Tibial nerve (tissue), 4 donors: ENCODE results near the gene DUSP19. TPM values are rescaled to one million over a fixed set of nuclear protein-coding genes. Genes with fewer than 3 reads are reported as not detected.

ENCODE experiments used
- DNase-seq, 2 donors: peaks; one replicate each; pipeline ENCODE4 v3.0.0-alpha.2; 2019; ENCODE audit warnings: low spot score in 2 of 2
- H3K27ac ChIP-seq, 4 donors: fragments of 200-600 bp; sonication (generic) in 3 of 4; one replicate each; pipeline ENCODE4 v1.5.1; 2017 to 2019; ENCODE audit warnings: mild to moderate bottlenecking in 1 of 4
- H3K27me3 ChIP-seq, 2 donors: fragments of 200-600 bp; sonication (generic) in 1 of 2; one replicate each; pipeline versions ENCODE4 v1.5.1 to v1.6.0; 2017 to 2019
- H3K36me3 ChIP-seq, 3 donors: fragments of 200-600 bp; sonication (generic); one replicate each; pipeline ENCODE4 v1.5.1; 2018 to 2019
- H3K4me1 ChIP-seq, 4 donors: fragments of 200-600 bp; sonication (generic) in 3 of 4; one replicate each; pipeline ENCODE4 v1.5.1; 2017 to 2019
- H3K4me3 ChIP-seq, 4 donors: fragments of 200-600 bp; sonication (generic) in 3 of 4; one replicate each; pipeline ENCODE4 v1.5.1; 2017 to 2019; ENCODE audit warnings: mild to moderate bottlenecking in 1 of 4, moderate library complexity in 1 of 4
- H3K9me3 ChIP-seq, 4 donors: fragments of 200-600 bp; sonication (generic) in 3 of 4; one replicate each; pipeline ENCODE4 v1.5.1; 2017 to 2019
- EP300 ChIP-seq, 2 donors: sonication (generic); formaldehyde crosslinking; IDR thresholded peaks; one replicate each; pipeline ENCODE4 v1.6.1; 2017; ENCODE audit warnings: antibody characterized with exemption in 2 of 2, mild to moderate bottlenecking in 1 of 2
- POLR2A ChIP-seq, 2 donors: fragments of 450-650 bp; IDR thresholded peaks; one replicate each; pipeline ENCODE4 v1.6.1; 2017; ENCODE audit warnings: antibody characterized with exemption in 2 of 2, mild to moderate bottlenecking in 2 of 2, moderate library complexity in 2 of 2
- WGBS, 2 donors: methylation state at CpG; one replicate each; pipeline ENCODE4 v1.1.5; 2018; 5-methylcytosine and 5-hydroxymethylcytosine counted together
- total RNA-seq, 4 donors: library from RNA; depleted of rRNA; stranded (reverse); fragments of >200 nt; gene quantifications; one replicate each; pipeline ENCODE4 v1.1.0, GENCODE V29; 2016
- TF ChIP-seq, protein P1 (sequence below), 5 experiments: fragments of 200-600 bp in 3 of 5; fragments of 450-650 bp in 2 of 5; sonication (generic) in 3 of 5; IDR thresholded peaks; one replicate each; pipeline ENCODE4 v1.5.1; 2016 to 2019; ENCODE audit warnings: antibody characterized with exemption in 5 of 5, mild to moderate bottlenecking in 3 of 5, moderate library complexity in 2 of 5

DUSP19 gene
- total RNA-seq, 4 donors from 2014 or later = 0.90 to 3.1 (median 2.0) TPM

DNA sequence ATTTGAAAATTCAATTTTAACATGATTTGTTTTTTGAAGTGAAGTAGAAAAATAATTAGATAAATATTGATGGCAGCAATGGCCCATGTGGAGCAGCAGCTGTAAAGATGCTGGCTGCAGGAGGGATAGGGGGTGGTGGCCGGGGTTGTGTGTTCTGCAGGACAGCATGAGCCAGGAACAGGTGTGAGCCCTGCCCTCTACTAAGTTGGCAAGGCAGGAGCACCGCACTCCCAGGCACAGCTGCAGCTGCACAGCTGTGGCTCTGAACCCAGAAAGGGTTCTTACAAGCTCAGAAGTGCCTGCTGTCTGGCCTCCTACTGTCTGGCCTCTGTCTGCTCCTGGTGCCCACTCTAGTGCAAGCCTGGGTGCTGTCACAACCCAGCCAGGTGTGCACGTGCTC, 10.0 kb upstream of the DUSP19 start:
- Histone ChIP-seq H3K27ac (no peak overlapping the region), H3K36me3 (no peaks in the 10 kb centered on the region), H3K9me3 (no peaks in the 10 kb centered on the region), H3K4me3 (no peak overlapping the region), H3K4me1 (no peaks in the 10 kb centered on the region), H3K27me3 (no peaks in the 10 kb centered on the region)
- no peak for TF ChIP-seq POLR2A (IDR thresholded peaks at IDR 0.05)
- TF ChIP-seq EP300 (IDR thresholded peaks at IDR 0.05) = no peak
- TF ChIP-seq, protein P1, sequence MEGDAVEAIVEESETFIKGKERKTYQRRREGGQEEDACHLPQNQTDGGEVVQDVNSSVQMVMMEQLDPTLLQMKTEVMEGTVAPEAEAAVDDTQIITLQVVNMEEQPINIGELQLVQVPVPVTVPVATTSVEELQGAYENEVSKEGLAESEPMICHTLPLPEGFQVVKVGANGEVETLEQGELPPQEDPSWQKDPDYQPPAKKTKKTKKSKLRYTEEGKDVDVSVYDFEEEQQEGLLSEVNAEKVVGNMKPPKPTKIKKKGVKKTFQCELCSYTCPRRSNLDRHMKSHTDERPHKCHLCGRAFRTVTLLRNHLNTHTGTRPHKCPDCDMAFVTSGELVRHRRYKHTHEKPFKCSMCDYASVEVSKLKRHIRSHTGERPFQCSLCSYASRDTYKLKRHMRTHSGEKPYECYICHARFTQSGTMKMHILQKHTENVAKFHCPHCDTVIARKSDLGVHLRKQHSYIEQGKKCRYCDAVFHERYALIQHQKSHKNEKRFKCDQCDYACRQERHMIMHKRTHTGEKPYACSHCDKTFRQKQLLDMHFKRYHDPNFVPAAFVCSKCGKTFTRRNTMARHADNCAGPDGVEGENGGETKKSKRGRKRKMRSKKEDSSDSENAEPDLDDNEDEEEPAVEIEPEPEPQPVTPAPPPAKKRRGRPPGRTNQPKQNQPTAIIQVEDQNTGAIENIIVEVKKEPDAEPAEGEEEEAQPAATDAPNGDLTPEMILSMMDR (IDR thresholded peaks at IDR 0.05) = no peak
- WGBS, 2 donors = 74 to 84% methylated on average over 3 of the region's 3 CpGs
- DNase-seq = no peak

DNA sequence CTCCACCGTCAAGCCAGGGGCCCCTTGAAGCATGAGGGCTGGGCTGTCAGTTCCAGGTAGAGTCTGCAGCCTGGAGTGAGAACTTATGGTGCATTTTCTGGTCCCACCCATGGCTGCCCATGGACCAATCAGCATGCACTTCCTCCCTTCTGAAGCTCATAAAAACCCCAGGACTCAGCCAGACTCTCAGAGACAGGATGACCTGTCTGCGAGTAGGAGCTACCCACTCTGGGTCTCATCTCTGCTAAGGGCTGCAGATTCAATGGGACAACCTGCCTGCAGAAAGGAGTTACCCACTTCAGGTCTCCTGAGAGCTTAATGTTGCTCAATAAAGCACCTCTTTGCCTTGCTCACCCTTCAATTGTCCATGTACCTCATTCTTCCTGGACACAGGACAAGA, 9.4 kb upstream of the DUSP19 start:
- no peak overlapping the region for H3K4me3 ChIP-seq
- no peak overlapping the region for H3K27ac ChIP-seq
- no peaks in the 10 kb centered on the region for H3K27me3 ChIP-seq
- 76 to 100% methylated on average over 1 to 2 of the region's 2 CpGs for WGBS, 2 donors
- no peaks in the 10 kb centered on the region for H3K9me3 ChIP-seq
- H3K36me3 ChIP-seq = no peaks in the 10 kb centered on the region
- DNase-seq = no peak
- no peaks in the 10 kb centered on the region for H3K4me1 ChIP-seq
- TF ChIP-seq, protein P1 (IDR thresholded peaks at IDR 0.05) = no peak
- TF ChIP-seq EP300 (IDR thresholded peaks at IDR 0.05) = no peak
- no peak for TF ChIP-seq POLR2A (IDR thresholded peaks at IDR 0.05)

DNA sequence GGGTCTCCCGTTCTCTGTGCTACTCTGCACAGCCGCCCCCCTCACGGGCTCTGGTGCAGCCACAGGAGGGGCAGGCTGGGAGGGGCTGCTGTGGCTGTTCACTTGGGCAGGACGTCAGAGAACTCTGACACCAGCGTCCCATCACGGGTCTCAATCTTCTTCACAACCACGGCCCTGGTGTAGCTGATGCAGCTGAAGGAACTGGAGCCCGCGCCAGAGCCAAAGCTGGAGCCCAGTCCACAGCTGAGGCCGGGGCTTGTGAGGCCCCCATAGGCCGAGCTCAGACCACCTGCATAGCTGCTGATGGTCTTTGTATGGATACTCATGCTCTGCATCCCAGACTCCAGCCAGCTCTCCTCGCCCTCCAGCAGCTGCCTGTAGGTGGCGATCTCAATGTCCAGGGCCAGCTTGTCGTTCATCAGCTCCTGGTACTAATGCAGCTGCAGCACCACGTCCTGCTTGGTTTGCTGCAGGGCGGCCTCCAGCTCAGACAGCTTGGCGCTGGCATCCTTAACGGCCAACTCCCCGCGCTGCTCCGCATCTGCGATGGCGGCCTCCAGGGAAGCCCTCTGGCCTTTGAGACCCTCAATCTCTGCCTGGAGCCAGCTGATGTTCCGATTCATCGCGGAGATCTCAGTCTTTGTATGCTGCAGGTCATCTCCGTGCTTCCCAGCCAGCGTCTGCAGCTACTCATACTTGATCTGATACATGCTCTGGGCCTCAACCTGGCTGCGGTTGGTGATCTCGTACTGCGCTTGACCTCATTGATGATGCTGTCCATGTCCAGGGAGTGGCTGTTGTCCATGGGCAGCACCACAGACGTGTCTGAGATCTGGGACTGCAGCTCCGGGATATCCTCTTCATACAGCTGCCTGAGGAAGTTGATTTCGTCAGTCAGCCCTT, 7.4 kb upstream of the DUSP19 start:
- no peaks in the 10 kb centered on the region for H3K27me3 ChIP-seq
- WGBS, 2 donors = 73 to 89% methylated on average over 20 to 30 of the region's 34 CpGs
- H3K9me3 ChIP-seq = no peaks in the 10 kb centered on the region
- no peak overlapping the region for H3K27ac ChIP-seq
- H3K4me3 ChIP-seq = no peak overlapping the region
- no peaks in the 10 kb centered on the region for H3K36me3 ChIP-seq
- peak in 1 of 2 donors; percentile 13 for DNase-seq
- no peaks in the 10 kb centered on the region for H3K4me1 ChIP-seq
- TF ChIP-seq, protein P1 (IDR thresholded peaks at IDR 0.05) = peak in 2 of 5 experiments; percentile 15 to 19
- TF ChIP-seq EP300 (IDR thresholded peaks at IDR 0.05) = no peak
- no peak for TF ChIP-seq POLR2A (IDR thresholded peaks at IDR 0.05)

DNA sequence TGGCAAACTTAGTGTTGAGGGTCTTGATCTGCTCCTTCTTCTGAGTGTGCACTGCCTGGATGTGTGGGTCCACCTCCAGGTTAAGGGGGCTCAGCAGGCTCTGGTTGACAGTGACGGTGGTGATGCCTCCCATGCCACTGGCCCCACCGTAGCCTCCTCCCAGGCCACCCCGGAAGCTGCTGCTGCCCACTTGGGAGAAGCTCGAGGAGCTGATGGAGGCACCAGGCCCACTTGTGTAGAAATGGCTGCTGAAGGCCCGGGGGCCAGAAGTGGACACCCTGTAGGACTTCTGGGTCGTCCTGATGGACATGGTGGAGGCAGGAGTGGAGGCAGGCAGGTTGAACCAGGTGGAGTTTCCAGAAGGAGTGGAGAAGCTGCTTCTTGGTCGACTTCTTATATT, 6.4 kb upstream of the DUSP19 start:
- H3K27me3 ChIP-seq = no peaks in the 10 kb centered on the region
- no peak overlapping the region for H3K4me3 ChIP-seq
- H3K9me3 ChIP-seq = no peaks in the 10 kb centered on the region
- H3K27ac ChIP-seq = no peak overlapping the region
- DNase-seq = no peak
- TF ChIP-seq, protein P1 (IDR thresholded peaks at IDR 0.05) = no peak
- TF ChIP-seq EP300 (IDR thresholded peaks at IDR 0.05) (no peak), POLR2A (IDR thresholded peaks at IDR 0.05) (no peak)
- WGBS, 2 donors = 85 to 91% methylated on average over 7 of the region's 7 CpGs
- no peaks in the 10 kb centered on the region for H3K36me3 ChIP-seq
- no peaks in the 10 kb centered on the region for H3K4me1 ChIP-seq

DNA sequence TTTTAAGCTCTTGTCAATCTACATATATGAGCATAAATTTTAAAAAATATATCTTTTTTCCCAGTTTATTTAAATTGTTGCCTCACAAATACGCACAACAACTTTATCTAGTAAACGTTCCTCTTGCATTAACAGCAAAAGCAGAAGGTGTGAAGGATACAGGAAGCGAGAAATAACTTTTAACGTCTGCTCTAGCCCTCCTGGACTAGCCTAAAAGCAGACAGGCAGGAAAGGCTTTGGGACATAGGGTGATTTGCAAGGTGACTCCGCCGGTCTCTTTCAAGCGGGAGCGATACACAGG, 434 bp upstream of the DUSP19 start:
- peak overlapping the region; percentile 50 to 84 (median 60) for H3K27ac ChIP-seq
- 5 to 6% methylated on average over 8 of the region's 8 CpGs for WGBS, 2 donors
- no peak for TF ChIP-seq EP300 (IDR thresholded peaks at IDR 0.05)
- TF ChIP-seq, protein P1 (IDR thresholded peaks at IDR 0.05) = no peak
- no peak for TF ChIP-seq POLR2A (IDR thresholded peaks at IDR 0.05)
- H3K9me3 ChIP-seq = no peaks in the 10 kb centered on the region
- peak overlapping the region; percentile 49 to 67 (median 60) for H3K4me3 ChIP-seq
- H3K4me1 ChIP-seq = peaks cover 0 to 13% (median 4%) of the 10 kb centered on the region in 4 donors
- DNase-seq = no peak
- no peaks in the 10 kb centered on the region for H3K27me3 ChIP-seq
- H3K36me3 ChIP-seq = no peaks in the 10 kb centered on the region
